Measurements from ENCODE around the gene YPEL1.

- TF ChIP-seq POLR2A (IDR thresholded peaks at IDR 0.05; ENCODE audit: insufficient read depth in 1 of 2, low read depth in 2 of 2, low read length in 2 of 2) (no peak), CREB1 (IDR thresholded peaks at IDR 0.05) (no peak), CREB1 (CRISPR knock-in tag; IDR thresholded peaks at IDR 0.05) (no peak), ZEB1 (IDR thresholded peaks at IDR 0.05; ENCODE audit: insufficient replicate concordance, low read depth) (no peak), ZNF280B (CRISPR knock-in tag; IDR thresholded peaks at IDR 0.05; ENCODE audit: borderline replicate concordance) (no peak), SOX6 (IDR thresholded peaks at IDR 0.05) (no peak), SOX6 (CRISPR knock-in tag; IDR thresholded peaks at IDR 0.05) (no peak), HES4 (CRISPR knock-in tag; IDR thresholded peaks at IDR 0.05; ENCODE audit: borderline replicate concordance) (no peak), SAFB2 (CRISPR knock-in tag; IDR thresholded peaks at IDR 0.05; ENCODE audit: borderline replicate concordance, low read depth) (no peak), ZNF768 (CRISPR knock-in tag; IDR thresholded peaks at IDR 0.05) (no peak), KDM5B (CRISPR knock-in tag; IDR thresholded peaks at IDR 0.05; ENCODE audit: borderline replicate concordance) (no peak), KLF9 (CRISPR knock-in tag; IDR thresholded peaks at IDR 0.05; ENCODE audit: low read depth) (no peak), CAMTA2 (CRISPR knock-in tag; IDR thresholded peaks at IDR 0.05; ENCODE audit: borderline replicate concordance) (no peak), FOXJ3 (CRISPR knock-in tag; IDR thresholded peaks at IDR 0.05; ENCODE audit: borderline replicate concordance) (no peak)
These were observed 46.8 kb downstream of the YPEL1 start for GRCh38 chr22:21688706-21689381.

Data from HepG2 (cell line).